IMR-90 (cell line): ENCODE measurements around the gene BLTP3A.

Experiments
- MXI1 ChIP-seq: IDR thresholded peaks from 2 replicates; pipeline ENCODE4 v1.6.1; 2012; ENCODE audit warnings: low read depth, mild to moderate bottlenecking, low read length, moderate library complexity, borderline replicate concordance
- POLR2A ChIP-seq: IDR thresholded peaks from 2 replicates; pipeline ENCODE4 v1.6.1; 2012; ENCODE audit warnings: mild to moderate bottlenecking, low read depth, low read length
- RAD21 ChIP-seq: IDR thresholded peaks from 2 replicates; pipeline ENCODE4 v1.6.1; 2012; ENCODE audit warnings: low read length, improper control_type of control experiment
- RFX5 ChIP-seq: IDR thresholded peaks from 2 replicates; pipeline ENCODE4 v1.8.0; 2012; ENCODE audit warnings: low read depth, mild to moderate bottlenecking, low read length, moderate library complexity
- TF ChIP-seq, protein P1 (sequence below): conservative IDR thresholded peaks from 2 replicates; pipeline ENCODE4 v1.5.1; 2012; ENCODE audit warnings: mild to moderate bottlenecking, low read depth, low read length, improper control_type of control experiment

DNA sequence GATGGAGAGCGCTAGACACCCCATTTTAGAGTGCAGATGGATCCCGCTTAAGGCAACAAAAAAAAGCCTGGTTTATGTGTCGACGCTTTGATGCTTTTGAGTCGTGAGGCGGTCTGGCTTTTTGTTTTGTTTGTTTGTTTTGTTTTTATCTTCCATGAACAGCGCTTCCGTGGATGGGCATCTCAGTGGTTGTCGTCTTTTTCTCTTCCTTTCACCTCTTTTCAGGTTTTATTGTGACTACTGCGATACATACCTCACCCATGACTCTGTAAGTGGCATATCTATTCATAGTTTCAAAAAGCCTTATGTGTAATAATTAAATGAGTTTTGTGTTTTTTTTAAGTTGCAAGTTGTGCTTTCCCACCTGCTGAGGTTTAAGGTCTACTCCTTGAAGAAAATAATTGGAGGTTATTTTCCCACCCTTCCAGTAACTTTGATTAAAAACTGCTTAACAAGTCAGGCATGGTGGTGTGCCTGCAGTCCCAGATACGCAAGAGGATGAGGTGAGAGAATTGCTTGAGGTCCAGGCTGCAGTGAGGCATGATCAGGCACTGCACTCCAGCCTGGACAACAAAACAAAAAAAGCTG lies 34.1 kb upstream of the BLTP3A start:
- no peak for TF ChIP-seq MXI1
- TF ChIP-seq POLR2A, result no peak; the same call in 1 of the 2 replicates
- TF ChIP-seq, protein P1, sequence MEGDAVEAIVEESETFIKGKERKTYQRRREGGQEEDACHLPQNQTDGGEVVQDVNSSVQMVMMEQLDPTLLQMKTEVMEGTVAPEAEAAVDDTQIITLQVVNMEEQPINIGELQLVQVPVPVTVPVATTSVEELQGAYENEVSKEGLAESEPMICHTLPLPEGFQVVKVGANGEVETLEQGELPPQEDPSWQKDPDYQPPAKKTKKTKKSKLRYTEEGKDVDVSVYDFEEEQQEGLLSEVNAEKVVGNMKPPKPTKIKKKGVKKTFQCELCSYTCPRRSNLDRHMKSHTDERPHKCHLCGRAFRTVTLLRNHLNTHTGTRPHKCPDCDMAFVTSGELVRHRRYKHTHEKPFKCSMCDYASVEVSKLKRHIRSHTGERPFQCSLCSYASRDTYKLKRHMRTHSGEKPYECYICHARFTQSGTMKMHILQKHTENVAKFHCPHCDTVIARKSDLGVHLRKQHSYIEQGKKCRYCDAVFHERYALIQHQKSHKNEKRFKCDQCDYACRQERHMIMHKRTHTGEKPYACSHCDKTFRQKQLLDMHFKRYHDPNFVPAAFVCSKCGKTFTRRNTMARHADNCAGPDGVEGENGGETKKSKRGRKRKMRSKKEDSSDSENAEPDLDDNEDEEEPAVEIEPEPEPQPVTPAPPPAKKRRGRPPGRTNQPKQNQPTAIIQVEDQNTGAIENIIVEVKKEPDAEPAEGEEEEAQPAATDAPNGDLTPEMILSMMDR, result no peak
- TF ChIP-seq RAD21, result no peak
- no peak for TF ChIP-seq RFX5
